Measurements from ENCODE around the gene SPATS2.
A peak's percentile ranks its signal among the peaks of the same experiment; 100 is the strongest.

The SPATS2 gene

GRCh38 chr12:49322708-49323523 lies 44.3 kb upstream of the SPATS2 start, which contains the start of gene TROAP (continued):
- 0 out of 2 replicates have a peak, but pooled peaks have one; percentile 6 for TF ChIP-seq ZNF518A (tag by site-specific recombination; conservative IDR thresholded peaks at IDR 0.05; ENCODE audit: low read depth)
- peak; percentile 45 for TF ChIP-seq KLF9 (tag by site-specific recombination; IDR thresholded peaks at IDR 0.05; ENCODE audit: low read depth)
- TF ChIP-seq ZNF521 (tag by site-specific recombination; IDR thresholded peaks at IDR 0.05): no peak
- TF ChIP-seq ZBTB11 (tag by site-specific recombination; conservative IDR thresholded peaks at IDR 0.05; ENCODE audit: low read depth): no peak
- TF ChIP-seq ZBTB17 (tag by site-specific recombination; IDR thresholded peaks at IDR 0.05): peak; percentile 54; the same call in 1 of the 2 replicates
- TF ChIP-seq HIC1 (tag by site-specific recombination; IDR thresholded peaks at IDR 0.05): peak; percentile 96
- TF ChIP-seq ZSCAN4 (tag by site-specific recombination; IDR thresholded peaks at IDR 0.05): no peak
- 0 out of 2 replicates have a peak, but pooled peaks have one; percentile 37 for TF ChIP-seq ZNF580 (tag by site-specific recombination; IDR thresholded peaks at IDR 0.05)
- TF ChIP-seq ZNF704 (tag by site-specific recombination; IDR thresholded peaks at IDR 0.05): no peak
- TF ChIP-seq KLF8 (tag by site-specific recombination; IDR thresholded peaks at IDR 0.05): no peak; the same call in 1 of the 2 replicates
- 0 out of 2 replicates have a peak, but pooled peaks have one; percentile 28 for TF ChIP-seq INSM2 (tag by site-specific recombination; IDR thresholded peaks at IDR 0.05)
- no peak; the same call in 1 of the 2 replicates for TF ChIP-seq EGR2 (tag by site-specific recombination; IDR thresholded peaks at IDR 0.05; ENCODE audit: low read depth)
- TF ChIP-seq KLF1 (tag by site-specific recombination; IDR thresholded peaks at IDR 0.05): peak; percentile 53; the same call in 1 of the 2 replicates
- no peak for TF ChIP-seq ZNF654 (tag by site-specific recombination; IDR thresholded peaks at IDR 0.05; ENCODE audit: low read depth)
- TF ChIP-seq ZNF394 (tag by site-specific recombination; IDR thresholded peaks at IDR 0.05; ENCODE audit: borderline replicate concordance): peak; percentile 84
- TF ChIP-seq ZNF76 (tag by site-specific recombination; IDR thresholded peaks at IDR 0.05; ENCODE audit: borderline replicate concordance, low read depth): peak; percentile 86
- no peak for TF ChIP-seq PBX3 (CRISPR knock-in tag; IDR thresholded peaks at IDR 0.05)
- TF ChIP-seq ZSCAN23 (tag by site-specific recombination; IDR thresholded peaks at IDR 0.05): peak; percentile 83
- TF ChIP-seq YY1 (tag by site-specific recombination; IDR thresholded peaks at IDR 0.05): peak; percentile 74
